Gastrocnemius medialis (tissue), 4 donors: ENCODE measurements around the gene TMEM229A.

Experiments
- CTCF ChIP-seq, 5 experiments: fragments of 450-650 bp in 3 of 5; fragments of 200-600 bp in 2 of 5; sonication (generic) in 2 of 5; IDR thresholded peaks in 4 of 5; conservative IDR thresholded peaks in 1 of 5; 1 replicate in 4 of 5; 2 replicates in 1 of 5; pipeline ENCODE4 v1.5.1; 2016 to 2019; ENCODE audit warnings: antibody characterized with exemption in 5 of 5, mild to moderate bottlenecking in 3 of 5, moderate library complexity in 3 of 5
- POLR2A ChIP-seq, 2 donors: fragments of 450-650 bp; IDR thresholded peaks; one replicate each; pipeline ENCODE4 v1.6.1; 2017; ENCODE audit warnings: antibody characterized with exemption in 2 of 2, mild to moderate bottlenecking in 2 of 2, moderate library complexity in 2 of 2

GRCh38 chr7:124074007-124074406, 41.1 kb upstream of the TMEM229A start:
- TF ChIP-seq CTCF (IDR thresholded peaks at IDR 0.05 in 4 of 5, conservative IDR thresholded peaks at IDR 0.05 in 1 of 5) = no peak
- no peak for TF ChIP-seq POLR2A (IDR thresholded peaks at IDR 0.05)
